K562 (cell line): ENCODE measurements around the gene CALU. TPM values are rescaled to one million over a fixed set of nuclear protein-coding genes. Genes with fewer than 3 reads are reported as not detected.

Experiments
- ATF7 ChIP-seq: fragments of 450-650 bp; IDR thresholded peaks from 2 replicates; pipeline ENCODE4 v1.7.1; 2014; ENCODE audit warnings: mild to moderate bottlenecking, moderate library complexity
- ESRRA ChIP-seq: fragments of 450-650 bp; IDR thresholded peaks from 2 replicates; pipeline ENCODE4 v1.6.1; 2014; ENCODE audit warnings: low read depth, mild to moderate bottlenecking, moderate library complexity, borderline replicate concordance
- FOXK1 ChIP-seq: sonication (generic); formaldehyde crosslinking; IDR thresholded peaks from 2 replicates; pipeline ENCODE4 v1.8.0; 2022; ENCODE audit warnings: missing genetic modification reagents, mild to moderate bottlenecking, borderline replicate concordance
- GATAD2B ChIP-seq: fragments of 450-650 bp; IDR thresholded peaks from 2 replicates; pipeline ENCODE4 v1.6.1; 2017; ENCODE audit warnings: mild to moderate bottlenecking, borderline replicate concordance
- HDAC6 ChIP-seq: IDR thresholded peaks from 2 replicates; pipeline ENCODE4 v1.6.1; 2012; ENCODE audit warnings: low read depth, mild to moderate bottlenecking, control low read depth, inconsistent platforms, low read length, moderate library complexity
- KHSRP ChIP-seq: fragments of 450-650 bp; IDR thresholded peaks from 2 replicates; pipeline ENCODE4 v1.6.1; 2017
- KLF1 ChIP-seq: fragments of 450-650 bp; IDR thresholded peaks from 2 replicates; pipeline ENCODE4 v1.6.1; 2016; ENCODE audit warnings: missing genetic modification characterization, missing compliant biosample characterization
- LARP7 ChIP-seq: fragments of 450-650 bp; IDR thresholded peaks from 2 replicates; pipeline ENCODE4 v1.6.1; 2016
- NFATC3 ChIP-seq: fragments of 450-650 bp; IDR thresholded peaks from 2 replicates; pipeline ENCODE4 v1.6.1; 2017; ENCODE audit warnings: mild to moderate bottlenecking
- PCBP2 ChIP-seq: fragments of 200-400 bp; formaldehyde crosslinking; IDR thresholded peaks from 2 replicates; pipeline ENCODE4 v1.6.1; 2018; ENCODE audit warnings: low read length, low read depth, mild to moderate bottlenecking, moderate library complexity; ENCODE audit not compliant: poor library complexity, severe bottlenecking
- PYGO2 ChIP-seq: fragments of 450-650 bp; IDR thresholded peaks from 2 replicates; pipeline ENCODE4 v1.6.1; 2016; ENCODE audit warnings: mild to moderate bottlenecking, missing genetic modification characterization, moderate library complexity, missing compliant biosample characterization
- RBM39 ChIP-seq: fragments of 200-400 bp; formaldehyde crosslinking; optimal IDR thresholded peaks from 2 replicates; pipeline ENCODE3; 2018; ENCODE audit warnings: low read depth, low read length
- SMC3 ChIP-seq: conservative IDR thresholded peaks from 2 replicates; pipeline ENCODE4 v1.6.1; 2011; ENCODE audit warnings: low read depth, low read length, improper control_type of control experiment; ENCODE audit not compliant: insufficient read depth
- SNRNP70 ChIP-seq: fragments of 200-400 bp; formaldehyde crosslinking; optimal IDR thresholded peaks from 2 replicates; pipeline ENCODE3; 2017; ENCODE audit warnings: low read depth, low read length
- SOX6 ChIP-seq: fragments of 450-650 bp; IDR thresholded peaks from 2 replicates; pipeline ENCODE4 v1.6.1; 2014; ENCODE audit warnings: mild to moderate bottlenecking
- TAL1 ChIP-seq: fragments of 450-650 bp; IDR thresholded peaks from 2 replicates; pipeline ENCODE4 v1.6.1; 2016; ENCODE audit warnings: mild to moderate bottlenecking
- ZNF12 ChIP-seq: sonication (generic); formaldehyde crosslinking; IDR thresholded peaks from 2 replicates; pipeline ENCODE4 v1.4.0; 2020; ENCODE audit warnings: mild to moderate bottlenecking, missing genetic modification reagents
- ZNF140 ChIP-seq: fragments of 250-450 bp; sonication (Bioruptor Pico); IDR thresholded peaks from 2 replicates; pipeline ENCODE4 v1.8.0; 2021; ENCODE audit warnings: moderate library complexity, mild to moderate bottlenecking, inconsistent platforms
- ZNF282 ChIP-seq: sonication (generic); formaldehyde crosslinking; IDR thresholded peaks from 2 replicates; pipeline ENCODE4 v1.8.1; 2023; ENCODE audit warnings: missing genetic modification reagents
- ZNF76 ChIP-seq: fragments of 250-450 bp; sonication (Bioruptor Pico); IDR thresholded peaks from 2 replicates; pipeline ENCODE4 v1.4.0; 2020; ENCODE audit warnings: mild to moderate bottlenecking, moderate library complexity, borderline replicate concordance
- polyA plus RNA-seq, 8 experiments: library from polyadenylated mRNA; depleted of rRNA in 4 of 8; stranded (reverse) in 5 of 8; unstranded in 3 of 8; fragments of >200 nt; fragmentation: Nextera tagmentation in 2 of 8; fragmentation: Illumina TruSeq in 1 of 8; extraction: Ambion mirVana in 2 of 8; extraction: Trizol in 1 of 8; gene quantifications; 2 replicates each; pipeline versions ENCODE4 v1.2.1 to v1.2.3, GENCODE V29; 2011 to 2014; ENCODE audit warnings: inconsistent platforms in 1 of 8, missing spikeins in 1 of 8
- total RNA-seq, 7 experiments: library from RNA; depleted of rRNA in 6 of 7; stranded (reverse); fragments of >200 nt in 6 of 7; fragmentation: Illumina TruSeq in 2 of 7; extraction: Trizol in 2 of 7; gene quantifications; 2 replicates each; pipeline versions ENCODE4 v1.2.1 to v1.2.3, GENCODE V29; 2011 to 2021; ENCODE audit warnings: low replicate concordance in 1 of 7
- TF ChIP-seq, protein P1 (sequence below): fragments of 250-450 bp; sonication (Bioruptor Pico); IDR thresholded peaks from 2 replicates; pipeline ENCODE4 v1.8.0; 2022; ENCODE audit warnings: moderate library complexity, mild to moderate bottlenecking, inconsistent platforms
- TF ChIP-seq, protein P2 (sequence below): fragments of 450-650 bp; IDR thresholded peaks from 2 replicates; pipeline ENCODE4 v1.6.1; 2017; ENCODE audit warnings: antibody characterized with exemption
- TF ChIP-seq, protein P3 (sequence below): fragments of 250-450 bp; sonication (Bioruptor Pico); IDR thresholded peaks from 2 replicates; pipeline ENCODE4 v1.9.0; 2021; ENCODE audit warnings: mild to moderate bottlenecking

Gene CALU
- total and polyA plus RNA-seq, 9 of the 15 experiments (the other 6 are each of a cell fraction or from before 2014, with no cell fraction given) = 166 to 286 (median 215) TPM

DNA sequence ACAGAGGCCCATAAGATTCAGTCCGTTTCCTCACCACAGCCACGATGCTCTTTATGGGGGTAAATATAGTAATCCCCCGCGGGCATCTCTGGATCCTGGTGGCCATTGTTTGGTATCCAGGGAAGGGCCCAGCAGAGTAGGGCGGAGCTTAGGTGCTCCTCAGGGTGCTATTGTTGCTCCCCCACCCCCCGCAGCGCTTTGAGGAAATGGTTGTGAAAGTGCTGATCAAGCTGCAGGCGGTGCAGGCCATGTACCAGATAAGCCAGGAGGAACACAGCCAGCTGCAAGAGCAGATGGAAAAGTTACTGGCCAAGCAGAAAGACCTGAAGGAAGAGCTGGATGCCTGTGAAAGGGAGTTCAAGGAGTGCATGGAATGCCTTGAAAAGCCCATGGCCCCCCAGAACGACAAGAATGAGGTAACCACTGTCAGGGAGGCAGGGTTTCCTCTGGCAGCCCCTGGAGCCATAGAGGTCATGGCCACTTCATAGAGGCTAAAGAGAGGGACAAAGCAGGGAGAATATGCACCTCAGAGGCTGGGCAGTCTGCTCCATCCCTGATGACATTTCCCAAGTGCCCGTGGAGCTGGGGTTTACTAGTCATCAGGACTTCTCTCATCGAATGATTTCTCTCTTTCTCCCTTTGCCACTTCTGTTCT, 73.5 kb downstream of the CALU start (continued):
- TF ChIP-seq KHSRP (no peak), ZNF282 (CRISPR knock-in tag) (no peak), GATAD2B (no peak), ESRRA (0 out of 2 replicates have a peak, but pooled peaks have one; percentile 37), ZNF76 (CRISPR knock-in tag) (no peak), ZNF12 (no peak), ZNF140 (CRISPR knock-in tag) (no peak), ATF7 (peak; percentile 47; the same call in 1 of the 2 replicates), FOXK1 (CRISPR knock-in tag) (no peak), HDAC6 (no peak), NFATC3 (no peak), PYGO2 (tag) (no peak), SNRNP70 (no peak), SMC3 (no peak), SOX6 (peak; percentile 94), KLF1 (tag) (no peak), TAL1 (peak; percentile 77), PCBP2 (no peak), RBM39 (no peak), LARP7 (no peak)
- TF ChIP-seq, protein P1, sequence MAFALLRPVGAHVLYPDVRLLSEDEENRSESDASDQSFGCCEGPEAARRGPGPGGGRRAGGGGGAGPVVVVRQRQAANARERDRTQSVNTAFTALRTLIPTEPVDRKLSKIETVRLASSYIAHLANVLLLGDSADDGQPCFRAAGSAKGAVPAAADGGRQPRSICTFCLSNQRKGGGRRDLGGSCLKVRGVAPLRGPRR (CRISPR knock-in tag) = no peak
- TF ChIP-seq, protein P2, sequence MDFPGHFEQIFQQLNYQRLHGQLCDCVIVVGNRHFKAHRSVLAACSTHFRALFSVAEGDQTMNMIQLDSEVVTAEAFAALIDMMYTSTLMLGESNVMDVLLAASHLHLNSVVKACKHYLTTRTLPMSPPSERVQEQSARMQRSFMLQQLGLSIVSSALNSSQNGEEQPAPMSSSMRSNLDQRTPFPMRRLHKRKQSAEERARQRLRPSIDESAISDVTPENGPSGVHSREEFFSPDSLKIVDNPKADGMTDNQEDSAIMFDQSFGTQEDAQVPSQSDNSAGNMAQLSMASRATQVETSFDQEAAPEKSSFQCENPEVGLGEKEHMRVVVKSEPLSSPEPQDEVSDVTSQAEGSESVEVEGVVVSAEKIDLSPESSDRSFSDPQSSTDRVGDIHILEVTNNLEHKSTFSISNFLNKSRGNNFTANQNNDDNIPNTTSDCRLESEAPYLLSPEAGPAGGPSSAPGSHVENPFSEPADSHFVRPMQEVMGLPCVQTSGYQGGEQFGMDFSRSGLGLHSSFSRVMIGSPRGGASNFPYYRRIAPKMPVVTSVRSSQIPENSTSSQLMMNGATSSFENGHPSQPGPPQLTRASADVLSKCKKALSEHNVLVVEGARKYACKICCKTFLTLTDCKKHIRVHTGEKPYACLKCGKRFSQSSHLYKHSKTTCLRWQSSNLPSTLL = no peak
- TF ChIP-seq, protein P3, sequence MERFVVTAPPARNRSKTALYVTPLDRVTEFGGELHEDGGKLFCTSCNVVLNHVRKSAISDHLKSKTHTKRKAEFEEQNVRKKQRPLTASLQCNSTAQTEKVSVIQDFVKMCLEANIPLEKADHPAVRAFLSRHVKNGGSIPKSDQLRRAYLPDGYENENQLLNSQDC (CRISPR knock-in tag) = no peak
